GM19025 (cell line): ENCODE results near the gene ZNF524.

Source experiments
- ATAC-seq: cut with Tn5 transposase; IDR thresholded peaks from one replicate; pipeline ENCODE4 v1.9.1; 2021; ENCODE audit warnings: mild to moderate bottlenecking, low read depth, moderate library complexity; ENCODE audit not compliant: unreplicated experiment

ZNF524 gene

DNA sequence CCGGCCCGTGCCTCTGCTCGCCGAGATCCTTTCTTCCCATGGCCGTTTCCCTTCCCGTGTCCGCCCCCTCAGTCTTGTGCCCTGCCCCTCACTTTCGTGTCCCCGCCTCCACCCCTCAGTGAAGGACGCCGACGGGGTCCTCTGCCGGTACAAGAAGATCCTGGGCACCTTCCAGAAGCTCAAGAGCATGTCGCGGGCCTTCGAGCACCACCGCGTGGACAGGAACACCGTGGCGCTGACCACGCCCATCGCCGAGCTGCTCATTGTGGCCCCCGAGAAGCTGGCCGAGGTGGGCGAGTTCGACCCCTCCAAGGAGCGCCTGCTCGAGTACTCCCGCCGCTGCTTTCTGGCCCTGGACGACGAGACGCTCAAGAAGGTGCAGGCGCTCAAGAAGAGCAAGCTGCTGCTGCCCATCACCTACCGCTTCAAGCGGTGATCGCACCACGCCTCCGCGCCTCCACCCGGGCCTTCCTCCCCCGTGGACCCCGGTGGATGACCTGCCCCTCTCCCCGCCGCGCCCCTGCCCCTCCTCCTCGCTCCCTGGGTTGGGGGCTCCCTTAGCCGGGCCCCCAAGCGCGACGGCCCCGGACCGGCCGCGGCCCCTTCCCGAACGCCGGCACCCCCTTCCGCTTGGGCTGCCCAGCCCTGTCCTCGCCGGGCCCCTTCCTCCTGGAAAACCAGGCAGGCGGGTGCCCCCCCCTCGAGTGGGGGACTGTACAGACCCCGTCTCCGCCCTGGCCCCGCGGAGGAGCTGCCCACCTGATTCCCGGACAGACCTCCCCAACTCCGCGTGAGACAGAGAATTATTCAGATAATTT lies 52.4 kb downstream of the ZNF524 start:
- ATAC-seq, result no peak
